ENCODE results near the gene FBXO24.

DNA sequence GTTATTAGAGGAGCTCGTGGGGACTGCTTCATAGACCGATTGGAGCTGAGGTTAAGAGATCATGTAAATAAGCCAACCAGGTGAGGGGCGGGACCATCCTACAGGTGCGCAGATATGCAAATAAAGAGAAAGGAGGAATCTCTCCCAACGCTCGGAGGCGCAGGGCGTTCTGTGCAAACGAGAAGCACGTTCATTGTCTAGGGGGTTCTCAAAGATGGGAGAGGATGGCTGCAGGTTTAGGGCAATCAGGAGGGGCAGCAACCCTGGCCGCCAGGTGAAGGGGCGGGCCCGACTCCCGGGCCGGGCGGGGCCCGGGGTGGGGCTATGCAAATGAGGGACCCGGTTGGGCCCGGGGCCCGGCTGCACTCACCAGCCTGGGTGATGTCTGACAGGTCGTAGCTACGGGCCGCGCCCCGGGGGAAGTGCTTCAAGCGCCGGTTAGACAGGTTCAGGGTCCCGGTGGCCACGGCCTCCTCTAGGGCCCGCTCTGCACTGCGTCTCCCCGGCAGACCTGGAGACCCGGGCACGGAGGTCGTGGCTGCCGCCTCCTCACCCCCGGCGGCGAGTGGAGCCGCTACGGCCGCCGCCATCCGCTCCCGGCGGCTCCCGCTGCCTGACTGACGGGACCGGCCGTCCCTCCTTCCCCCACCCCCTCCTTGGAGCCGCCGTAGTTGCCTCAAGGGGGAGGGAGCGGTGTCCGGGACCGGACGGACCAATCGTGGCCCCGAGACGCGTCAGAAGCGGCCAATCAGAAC lies 440 bp upstream of the FBXO24 start, which contains the start of gene LRCH4:
- TF ChIP-seq, protein P1, sequence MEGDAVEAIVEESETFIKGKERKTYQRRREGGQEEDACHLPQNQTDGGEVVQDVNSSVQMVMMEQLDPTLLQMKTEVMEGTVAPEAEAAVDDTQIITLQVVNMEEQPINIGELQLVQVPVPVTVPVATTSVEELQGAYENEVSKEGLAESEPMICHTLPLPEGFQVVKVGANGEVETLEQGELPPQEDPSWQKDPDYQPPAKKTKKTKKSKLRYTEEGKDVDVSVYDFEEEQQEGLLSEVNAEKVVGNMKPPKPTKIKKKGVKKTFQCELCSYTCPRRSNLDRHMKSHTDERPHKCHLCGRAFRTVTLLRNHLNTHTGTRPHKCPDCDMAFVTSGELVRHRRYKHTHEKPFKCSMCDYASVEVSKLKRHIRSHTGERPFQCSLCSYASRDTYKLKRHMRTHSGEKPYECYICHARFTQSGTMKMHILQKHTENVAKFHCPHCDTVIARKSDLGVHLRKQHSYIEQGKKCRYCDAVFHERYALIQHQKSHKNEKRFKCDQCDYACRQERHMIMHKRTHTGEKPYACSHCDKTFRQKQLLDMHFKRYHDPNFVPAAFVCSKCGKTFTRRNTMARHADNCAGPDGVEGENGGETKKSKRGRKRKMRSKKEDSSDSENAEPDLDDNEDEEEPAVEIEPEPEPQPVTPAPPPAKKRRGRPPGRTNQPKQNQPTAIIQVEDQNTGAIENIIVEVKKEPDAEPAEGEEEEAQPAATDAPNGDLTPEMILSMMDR (IDR thresholded peaks at IDR 0.05), result no peak
- TF ChIP-seq POLR2A (IDR thresholded peaks at IDR 0.05), result peak; percentile 99

All from right lobe of liver (tissue), 4 donors.